ENCODE data around the gene UBA7. TPM values are rescaled to one million over a fixed set of nuclear protein-coding genes. Genes with fewer than 3 reads are reported as not detected.
"Not testable (repeated sequence)": the region's sequence is repeated elsewhere in the genome, so short reads cannot be mapped to it uniquely, and the experiment has no call there.

The UBA7 gene
- total RNA-seq, 2 donors from 2014 or later: 74.1 to 119 TPM

- TF ChIP-seq, protein P1, sequence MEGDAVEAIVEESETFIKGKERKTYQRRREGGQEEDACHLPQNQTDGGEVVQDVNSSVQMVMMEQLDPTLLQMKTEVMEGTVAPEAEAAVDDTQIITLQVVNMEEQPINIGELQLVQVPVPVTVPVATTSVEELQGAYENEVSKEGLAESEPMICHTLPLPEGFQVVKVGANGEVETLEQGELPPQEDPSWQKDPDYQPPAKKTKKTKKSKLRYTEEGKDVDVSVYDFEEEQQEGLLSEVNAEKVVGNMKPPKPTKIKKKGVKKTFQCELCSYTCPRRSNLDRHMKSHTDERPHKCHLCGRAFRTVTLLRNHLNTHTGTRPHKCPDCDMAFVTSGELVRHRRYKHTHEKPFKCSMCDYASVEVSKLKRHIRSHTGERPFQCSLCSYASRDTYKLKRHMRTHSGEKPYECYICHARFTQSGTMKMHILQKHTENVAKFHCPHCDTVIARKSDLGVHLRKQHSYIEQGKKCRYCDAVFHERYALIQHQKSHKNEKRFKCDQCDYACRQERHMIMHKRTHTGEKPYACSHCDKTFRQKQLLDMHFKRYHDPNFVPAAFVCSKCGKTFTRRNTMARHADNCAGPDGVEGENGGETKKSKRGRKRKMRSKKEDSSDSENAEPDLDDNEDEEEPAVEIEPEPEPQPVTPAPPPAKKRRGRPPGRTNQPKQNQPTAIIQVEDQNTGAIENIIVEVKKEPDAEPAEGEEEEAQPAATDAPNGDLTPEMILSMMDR (IDR thresholded peaks at IDR 0.05): no peak
- Histone ChIP-seq H3K27me3 (replicated peaks; ENCODE audit: insufficient read depth) (no peaks in the 10 kb centered on the region), H3K4me3 (no peak overlapping the region), H3K9me3 (no peaks in the 10 kb centered on the region), H3K27ac (no peak overlapping the region), H3K4me1 (ENCODE audit: control insufficient read depth in 1 of 2, low read depth in 2 of 2) (peaks cover 0 to 12% of the 10 kb centered on the region in 2 donors), H3K36me3 (no peaks in the 10 kb centered on the region)
- ATAC-seq (ENCODE audit: insufficient number of reproducible peaks, low FRiP score, low read depth) (no peak), DNase-seq (ENCODE audit: low spot score) (no peak)
These were observed 26.6 kb upstream of the UBA7 start for GRCh38 chr3:49840388-49840787.

- DNase-seq (ENCODE audit: low spot score) (peak; percentile 18), ATAC-seq (ENCODE audit: insufficient number of reproducible peaks, low FRiP score, low read depth) (peak; percentile 37)
- TF ChIP-seq, protein P1 (IDR thresholded peaks at IDR 0.05): peak; percentile 91
- peaks cover 0 to 12% of the 10 kb centered on the region in 2 donors for H3K4me1 ChIP-seq (ENCODE audit: control insufficient read depth in 1 of 2, low read depth in 2 of 2)
- H3K36me3 ChIP-seq: no peaks in the 10 kb centered on the region
- no peaks in the 10 kb centered on the region for H3K27me3 ChIP-seq (replicated peaks; ENCODE audit: insufficient read depth)
- no peak overlapping the region for H3K27ac ChIP-seq
- H3K9me3 ChIP-seq: no peaks in the 10 kb centered on the region
- no peak overlapping the region for H3K4me3 ChIP-seq
These were observed 25.5 kb upstream of the UBA7 start for GRCh38 chr3:49839193-49839809.

GRCh38 chr3:49831341-49831740 lies 17.6 kb upstream of the UBA7 start:
- Histone ChIP-seq H3K9me3 (no peaks in the 10 kb centered on the region), H3K4me1 (ENCODE audit: control insufficient read depth in 1 of 2, low read depth in 2 of 2) (no peaks in the 10 kb centered on the region), H3K4me3 (no peak overlapping the region), H3K27ac (no peak overlapping the region), H3K27me3 (replicated peaks; ENCODE audit: insufficient read depth) (no peaks in the 10 kb centered on the region), H3K36me3 (no peaks in the 10 kb centered on the region)
- ATAC-seq (ENCODE audit: insufficient number of reproducible peaks, low FRiP score, low read depth) (no peak), DNase-seq (ENCODE audit: low spot score) (no peak)
- TF ChIP-seq, protein P1 (IDR thresholded peaks at IDR 0.05): no peak

DNA sequence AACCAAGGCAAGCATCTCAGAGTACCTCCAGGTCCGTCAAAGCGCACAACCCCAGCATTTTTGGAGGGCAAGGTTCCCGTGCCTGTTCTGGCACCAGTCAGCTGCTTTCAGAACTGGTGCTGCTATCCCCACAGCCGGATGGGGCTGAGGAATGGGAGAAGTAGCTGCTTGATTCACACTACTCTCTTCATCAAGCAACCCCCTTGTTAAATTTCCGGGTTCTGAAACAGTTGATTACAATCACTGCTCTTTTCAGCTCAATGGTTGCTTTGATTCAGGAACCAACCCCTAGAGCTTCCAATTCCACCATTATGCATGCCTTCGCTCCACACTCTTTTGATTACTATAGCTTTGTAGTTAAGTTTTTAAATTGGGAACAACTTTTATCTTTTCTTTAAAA lies 12.3 kb upstream of the UBA7 start:
- Histone ChIP-seq H3K9me3 (no peaks in the 10 kb centered on the region), H3K36me3 (no peaks in the 10 kb centered on the region), H3K27me3 (replicated peaks; ENCODE audit: insufficient read depth) (no peaks in the 10 kb centered on the region), H3K4me3 (no peak overlapping the region), H3K4me1 (ENCODE audit: control insufficient read depth in 1 of 2, low read depth in 2 of 2) (no peaks in the 10 kb centered on the region), H3K27ac (no peak overlapping the region)
- DNase-seq (ENCODE audit: low spot score) (no peak), ATAC-seq (ENCODE audit: insufficient number of reproducible peaks, low FRiP score, low read depth) (no peak)
- TF ChIP-seq, protein P1 (IDR thresholded peaks at IDR 0.05): no peak

DNA sequence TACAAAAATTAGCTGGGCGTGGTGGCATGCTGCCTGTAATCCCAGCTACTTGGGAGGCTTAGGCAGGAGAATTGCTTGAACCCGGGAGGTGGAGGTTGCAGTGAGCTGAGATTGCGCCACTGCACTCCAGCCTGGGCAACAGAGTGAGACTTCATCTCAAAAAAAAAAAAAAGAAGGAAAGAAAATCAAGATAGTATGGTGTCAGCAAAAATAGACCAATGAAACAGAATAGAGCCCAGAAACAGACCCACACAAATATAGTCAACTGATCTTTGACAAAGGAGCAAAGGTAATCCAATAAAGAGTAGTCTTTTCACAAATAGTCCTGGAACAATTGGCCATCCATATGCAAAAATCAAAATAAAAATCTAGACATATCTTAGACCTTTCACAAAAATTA lies 9.4 kb upstream of the UBA7 start:
- ATAC-seq (ENCODE audit: insufficient number of reproducible peaks, low FRiP score, low read depth); DNase-seq (ENCODE audit: low spot score); H3K9me3 ChIP-seq; H3K4me1 ChIP-seq (ENCODE audit: control insufficient read depth in 1 of 2, low read depth in 2 of 2); H3K36me3 ChIP-seq; H3K27me3 ChIP-seq (replicated peaks; ENCODE audit: insufficient read depth); H3K4me3 ChIP-seq; H3K27ac ChIP-seq: not testable (repeated sequence)
